ENCODE measurements around the gene PRR3.

DNA sequence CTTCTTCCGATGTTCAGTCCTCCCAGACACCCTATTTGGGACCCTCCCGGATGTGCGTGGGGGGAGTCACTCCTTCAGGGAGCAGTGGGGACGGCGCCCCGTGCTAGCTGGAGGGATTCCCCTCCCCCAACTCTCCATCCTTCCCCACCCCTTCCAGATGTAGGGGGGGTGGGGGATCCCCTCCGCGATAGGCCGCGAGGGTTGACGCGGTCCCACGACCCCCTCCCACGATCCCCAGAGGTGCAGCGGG lies 1.4 kb upstream of the PRR3 start:
- TF ChIP-seq, protein P1, sequence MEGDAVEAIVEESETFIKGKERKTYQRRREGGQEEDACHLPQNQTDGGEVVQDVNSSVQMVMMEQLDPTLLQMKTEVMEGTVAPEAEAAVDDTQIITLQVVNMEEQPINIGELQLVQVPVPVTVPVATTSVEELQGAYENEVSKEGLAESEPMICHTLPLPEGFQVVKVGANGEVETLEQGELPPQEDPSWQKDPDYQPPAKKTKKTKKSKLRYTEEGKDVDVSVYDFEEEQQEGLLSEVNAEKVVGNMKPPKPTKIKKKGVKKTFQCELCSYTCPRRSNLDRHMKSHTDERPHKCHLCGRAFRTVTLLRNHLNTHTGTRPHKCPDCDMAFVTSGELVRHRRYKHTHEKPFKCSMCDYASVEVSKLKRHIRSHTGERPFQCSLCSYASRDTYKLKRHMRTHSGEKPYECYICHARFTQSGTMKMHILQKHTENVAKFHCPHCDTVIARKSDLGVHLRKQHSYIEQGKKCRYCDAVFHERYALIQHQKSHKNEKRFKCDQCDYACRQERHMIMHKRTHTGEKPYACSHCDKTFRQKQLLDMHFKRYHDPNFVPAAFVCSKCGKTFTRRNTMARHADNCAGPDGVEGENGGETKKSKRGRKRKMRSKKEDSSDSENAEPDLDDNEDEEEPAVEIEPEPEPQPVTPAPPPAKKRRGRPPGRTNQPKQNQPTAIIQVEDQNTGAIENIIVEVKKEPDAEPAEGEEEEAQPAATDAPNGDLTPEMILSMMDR (conservative IDR thresholded peaks at IDR 0.05; ENCODE audit: low read depth, low read length) = no peak
- TF ChIP-seq MAZ (IDR thresholded peaks at IDR 0.05; ENCODE audit: borderline replicate concordance, low read depth, low read length) (no peak), MAFK (IDR thresholded peaks at IDR 0.05; ENCODE audit: low read depth, low read length) (no peak), POLR2A (IDR thresholded peaks at IDR 0.05; ENCODE audit: low read depth, low read length) (no peak)
- TF ChIP-seq, protein P2, sequence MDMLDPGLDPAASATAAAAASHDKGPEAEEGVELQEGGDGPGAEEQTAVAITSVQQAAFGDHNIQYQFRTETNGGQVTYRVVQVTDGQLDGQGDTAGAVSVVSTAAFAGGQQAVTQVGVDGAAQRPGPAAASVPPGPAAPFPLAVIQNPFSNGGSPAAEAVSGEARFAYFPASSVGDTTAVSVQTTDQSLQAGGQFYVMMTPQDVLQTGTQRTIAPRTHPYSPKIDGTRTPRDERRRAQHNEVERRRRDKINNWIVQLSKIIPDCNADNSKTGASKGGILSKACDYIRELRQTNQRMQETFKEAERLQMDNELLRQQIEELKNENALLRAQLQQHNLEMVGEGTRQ (IDR thresholded peaks at IDR 0.05; ENCODE audit: low read depth, low read length) = no peak
